NOMO-1 (cell line): ENCODE data around the gene SMIM38.

ENCODE experiments used
- DNase-seq, 2 experiments: peaks; one replicate each; lab custom pipeline; 2025; ENCODE audit not compliant: unreplicated experiment in 2 of 2; lab: John Stamatoyannopoulos, UW

SMIM38 gene

GRCh38 chr11:69157822-69158231 lies 2.1 kb downstream of the SMIM38 start:
- no peak for DNase-seq

GRCh38 chr11:69158301-69159149 lies 2.8 kb downstream of the SMIM38 start:
- DNase-seq: no peak

GRCh38 chr11:69159150-69159852 lies 3.6 kb downstream of the SMIM38 start:
- DNase-seq: no peak

- DNase-seq: no peak
These were observed 4.8 kb downstream of the SMIM38 start for GRCh38 chr11:69160296-69161116.

- DNase-seq: no peak
These were observed 5.3 kb downstream of the SMIM38 start for GRCh38 chr11:69161117-69161407.

- no peak for DNase-seq
These were observed 6.8 kb downstream of the SMIM38 start for GRCh38 chr11:69162505-69162904.

GRCh38 chr11:69163842-69164241 lies 8.1 kb downstream of the SMIM38 start:
- DNase-seq: no peak

- no peak for DNase-seq
These were observed 9.1 kb downstream of the SMIM38 start for GRCh38 chr11:69164824-69165223.

- no peak for DNase-seq
These were observed 10.0 kb downstream of the SMIM38 start for GRCh38 chr11:69165775-69166174.

- peak; percentile 59 to 83 for DNase-seq
These were observed 10.7 kb downstream of the SMIM38 start for GRCh38 chr11:69166218-69167115.

- DNase-seq: no peak
These were observed 11.6 kb downstream of the SMIM38 start for GRCh38 chr11:69167130-69167915.

- DNase-seq: no peak
These were observed 12.4 kb downstream of the SMIM38 start for GRCh38 chr11:69167916-69168691.

- DNase-seq: no peak
These were observed 13.7 kb downstream of the SMIM38 start for GRCh38 chr11:69169479-69169878.

- no peak for DNase-seq
These were observed 15.0 kb downstream of the SMIM38 start for GRCh38 chr11:69170704-69171103.

GRCh38 chr11:69171476-69172240 lies 15.9 kb downstream of the SMIM38 start:
- DNase-seq: no peak

- DNase-seq: no peak
These were observed 16.9 kb downstream of the SMIM38 start for GRCh38 chr11:69172674-69173073.

GRCh38 chr11:69173331-69173730 lies 17.6 kb downstream of the SMIM38 start:
- DNase-seq: no peak

- no peak for DNase-seq
These were observed 18.3 kb downstream of the SMIM38 start for GRCh38 chr11:69173925-69174581.
